ENCODE data around the gene WBP2NL.

Gene WBP2NL

DNA sequence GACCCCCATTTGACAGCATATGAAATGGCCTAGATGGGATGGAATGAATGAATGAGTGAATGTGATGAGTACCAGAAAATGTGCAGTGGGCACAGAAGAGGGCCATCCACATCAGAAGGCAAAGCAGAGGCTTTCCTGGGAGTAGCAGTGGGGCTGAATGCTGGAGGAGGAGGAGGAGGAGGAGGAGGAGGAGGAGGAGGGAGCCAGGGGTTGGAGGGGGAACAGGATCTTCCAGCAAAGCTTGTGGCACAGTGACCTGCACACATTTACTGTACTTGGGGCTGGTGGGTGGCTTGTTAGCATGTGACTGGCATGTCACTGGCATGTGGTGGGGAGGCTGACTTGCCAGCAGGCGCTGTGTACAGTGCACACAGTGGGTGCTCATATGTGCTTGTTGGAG lies 19.9 kb upstream of the WBP2NL start:
- in situ Hi-C loops (cut with HindIII; ENCODE audit: low sequenced_read_pairs), result no loop called here
- no peak overlapping the region for H3K4me3 ChIP-seq (ENCODE audit: low read depth, low read length)
- no peak for TF ChIP-seq CTCF (IDR thresholded peaks at IDR 0.05; ENCODE audit: low read depth, low read length, missing control alignments)
- DNase-seq (ENCODE audit: low read depth), result no peak

DNA sequence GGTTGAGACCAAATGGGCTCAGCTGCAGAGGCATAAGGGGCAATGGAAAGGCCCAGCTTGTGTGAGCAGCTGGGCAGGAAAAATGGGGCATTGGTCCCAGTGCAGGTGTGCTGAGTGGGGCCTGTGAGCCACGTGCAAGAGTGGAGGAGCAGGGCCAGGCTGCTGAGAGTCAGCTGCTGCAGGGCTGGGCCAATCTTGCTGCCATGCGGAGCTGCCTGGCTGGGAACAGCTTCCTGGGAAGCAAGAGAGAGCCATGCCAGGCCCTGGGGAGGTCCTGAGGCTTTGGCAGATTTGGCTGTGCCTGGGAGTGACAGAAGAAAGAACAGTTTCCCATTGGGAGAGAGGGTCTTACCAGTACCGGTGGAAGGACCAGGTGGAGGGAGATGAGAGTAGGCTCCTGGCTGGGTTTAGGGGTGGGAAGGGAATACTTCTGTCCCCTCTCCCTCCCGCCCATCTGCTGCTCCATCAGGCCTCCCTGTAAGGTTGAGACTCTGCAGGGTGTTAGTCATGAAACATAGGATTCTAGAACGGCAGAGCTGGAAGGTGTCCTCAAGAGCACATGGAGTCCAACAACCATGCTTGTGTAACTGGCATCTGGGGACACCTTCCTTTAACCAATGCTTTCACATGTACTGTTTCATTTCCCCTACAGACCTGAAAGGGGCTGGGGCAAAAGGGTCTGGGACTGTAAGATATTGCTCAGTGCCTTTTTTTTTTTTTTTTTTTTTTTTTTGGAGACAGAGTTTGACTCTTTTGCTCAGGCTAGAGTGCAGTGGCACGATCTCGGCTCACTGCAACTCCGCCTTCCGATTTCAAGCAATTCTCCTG lies 19.0 kb upstream of the WBP2NL start:
- TF ChIP-seq CTCF (IDR thresholded peaks at IDR 0.05; ENCODE audit: low read depth, low read length, missing control alignments), result no peak
- in situ Hi-C loops (cut with HindIII; ENCODE audit: low sequenced_read_pairs), result no loop called here
- H3K4me3 ChIP-seq (ENCODE audit: low read depth, low read length), result no peak overlapping the region
- no peak for DNase-seq (ENCODE audit: low read depth)

DNA sequence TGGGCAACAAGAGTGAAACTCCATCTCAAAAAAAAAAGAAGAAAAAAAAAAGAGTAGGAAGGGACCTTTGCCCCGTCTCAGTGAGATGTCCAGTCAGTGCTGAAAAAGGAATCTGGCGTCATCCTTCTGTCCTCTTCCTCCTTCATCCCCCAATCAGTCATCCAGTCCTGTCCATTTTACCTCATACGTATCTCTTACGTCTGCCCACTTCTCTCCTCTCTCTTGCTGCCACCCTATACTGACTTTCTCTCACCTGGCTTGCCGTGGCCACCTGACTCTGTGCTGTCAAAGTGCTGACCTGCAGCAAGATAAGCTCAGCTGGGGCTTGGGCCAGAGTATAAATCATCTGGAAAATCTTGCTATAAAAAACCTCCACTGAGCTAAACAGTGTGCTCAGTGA lies 15.7 kb upstream of the WBP2NL start:
- in situ Hi-C loops (cut with HindIII; ENCODE audit: low sequenced_read_pairs), result no loop called here
- TF ChIP-seq CTCF (IDR thresholded peaks at IDR 0.05; ENCODE audit: low read depth, low read length, missing control alignments), result no peak
- H3K4me3 ChIP-seq (ENCODE audit: low read depth, low read length), result no peak overlapping the region
- DNase-seq (ENCODE audit: low read depth), result no peak

DNA sequence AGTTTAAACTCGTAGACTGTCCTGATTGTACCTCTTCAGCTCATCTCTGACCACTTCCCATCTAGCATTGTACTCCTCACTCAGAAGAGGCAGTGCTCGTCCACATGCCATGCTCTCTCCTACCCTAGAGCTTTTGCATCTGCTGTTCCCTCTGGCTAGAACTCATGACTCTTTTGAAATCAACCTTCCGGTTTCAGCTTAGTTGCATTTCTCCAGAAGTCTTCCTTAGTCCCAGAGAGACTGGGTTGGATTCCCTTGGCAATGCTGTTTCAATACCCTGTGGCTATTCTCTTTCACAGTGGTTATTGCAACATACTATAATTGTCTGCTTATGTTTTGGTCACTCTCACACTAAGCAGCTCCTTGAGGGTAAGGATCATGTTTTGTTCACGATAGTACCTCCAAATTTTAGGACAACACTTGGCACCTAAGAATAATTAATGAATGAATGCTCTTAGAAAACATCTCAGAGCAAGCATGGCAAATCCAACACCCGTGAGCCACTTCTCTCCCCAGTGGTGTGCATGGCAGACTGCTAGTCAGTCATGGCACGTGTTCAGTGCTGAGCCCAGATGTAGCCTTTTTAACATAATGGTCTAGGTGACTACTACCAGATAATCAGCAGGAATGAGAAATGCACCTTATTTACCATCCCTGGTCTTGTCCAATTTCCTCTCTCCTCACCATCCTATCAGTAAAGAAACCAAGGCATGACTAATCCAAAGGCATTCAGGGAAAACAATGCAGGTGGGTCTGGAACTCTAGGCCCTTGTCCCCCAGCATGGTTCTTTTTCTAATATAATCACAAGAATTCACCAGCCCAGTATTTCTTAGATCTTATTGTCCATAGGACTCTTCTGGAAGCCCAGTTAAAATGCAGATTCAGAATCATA lies 14.8 kb upstream of the WBP2NL start:
- TF ChIP-seq CTCF (IDR thresholded peaks at IDR 0.05; ENCODE audit: low read depth, low read length, missing control alignments), result no peak
- DNase-seq (ENCODE audit: low read depth), result no peak
- H3K4me3 ChIP-seq (ENCODE audit: low read depth, low read length), result no peak overlapping the region
- in situ Hi-C loops (cut with HindIII; ENCODE audit: low sequenced_read_pairs), result no loop called here

GRCh38 chr22:41987276-41987675 lies 11.3 kb upstream of the WBP2NL start:
- no peak for TF ChIP-seq CTCF (IDR thresholded peaks at IDR 0.05; ENCODE audit: low read depth, low read length, missing control alignments)
- no peak for DNase-seq (ENCODE audit: low read depth)
- no peak overlapping the region for H3K4me3 ChIP-seq (ENCODE audit: low read depth, low read length)
- in situ Hi-C loops (cut with HindIII; ENCODE audit: low sequenced_read_pairs), result no loop called here

- in situ Hi-C loops (cut with HindIII; ENCODE audit: low sequenced_read_pairs), result no loop called here
- no peak for TF ChIP-seq CTCF (IDR thresholded peaks at IDR 0.05; ENCODE audit: low read depth, low read length, missing control alignments)
- H3K4me3 ChIP-seq (ENCODE audit: low read depth, low read length), result no peak overlapping the region
- DNase-seq (ENCODE audit: low read depth), result no peak
Measured at GRCh38 chr22:41989246-41989645, 9.3 kb upstream of the WBP2NL start.

Data from astrocyte of the cerebellum (primary cell).